GM11168 (cell line): ENCODE measurements around the gene HMMR.
"Not testable (repeated sequence)": the region's sequence is repeated elsewhere in the genome, so short reads cannot be mapped to it uniquely, and the experiment has no call there.

Experiments used
- in situ Hi-C: fragments of 300-500 bp; cut with MboI; formaldehyde crosslinking; loops from one replicate; pipeline ENCODE4 v1.12.0; 2022; ENCODE audit warnings: low sequenced_read_pairs; ENCODE audit not compliant: unreplicated experiment

Gene HMMR

GRCh38 chr5:163504079-163504931 is 43.9 kb downstream of the HMMR start:
- in situ Hi-C loops = no loop called here

- in situ Hi-C loops = no loop called here
Measured at GRCh38 chr5:163505049-163505367, 44.6 kb downstream of the HMMR start.

- in situ Hi-C loops = no loop called here
Measured at GRCh38 chr5:163505368-163506094, 45.1 kb downstream of the HMMR start, which contains the start of gene MAT2B. Gene MAT2B, plus strand, starts transcription at chr5:163505619. Its CDS starts 68 bp downstream, at chr5:163505687.

- in situ Hi-C loops = no loop called here
Measured at GRCh38 chr5:163506095-163506457, 45.6 kb downstream of the HMMR start.

GRCh38 chr5:163506726-163507125 is 46.3 kb downstream of the HMMR start:
- in situ Hi-C loops = no loop called here

- in situ Hi-C loops = no loop called here
Measured at GRCh38 chr5:163508753-163509152, 48.3 kb downstream of the HMMR start.

GRCh38 chr5:163509291-163509951 is 49.0 kb downstream of the HMMR start:
- in situ Hi-C loops = no loop called here

- in situ Hi-C loops = no loop called here
Measured at GRCh38 chr5:163512526-163512925, 52.1 kb downstream of the HMMR start.

GRCh38 chr5:163525096-163525495 is 64.7 kb downstream of the HMMR start:
- in situ Hi-C loops = no loop called here

GRCh38 chr5:163529698-163530097 is 69.3 kb downstream of the HMMR start:
- in situ Hi-C loops = no loop called here

- in situ Hi-C loops = no loop called here
Measured at GRCh38 chr5:163531272-163531671, 70.8 kb downstream of the HMMR start.

- in situ Hi-C loops = no loop called here
Measured at GRCh38 chr5:163532171-163533084, 72.0 kb downstream of the HMMR start.

- in situ Hi-C loops = no loop called here
Measured at GRCh38 chr5:163533223-163533622, 72.8 kb downstream of the HMMR start.

- in situ Hi-C loops = no loop called here
Measured at GRCh38 chr5:163534492-163535094, 74.2 kb downstream of the HMMR start.

- in situ Hi-C loops = no loop called here
Measured at GRCh38 chr5:163535290-163535689, 74.9 kb downstream of the HMMR start.

- in situ Hi-C loops = not testable (repeated sequence)
Measured at GRCh38 chr5:163536442-163536841, 76.0 kb downstream of the HMMR start.

GRCh38 chr5:163540696-163541095 is 80.3 kb downstream of the HMMR start:
- in situ Hi-C loops = no loop called here
